Measurements from ENCODE around the gene KCNK6.

DNA sequence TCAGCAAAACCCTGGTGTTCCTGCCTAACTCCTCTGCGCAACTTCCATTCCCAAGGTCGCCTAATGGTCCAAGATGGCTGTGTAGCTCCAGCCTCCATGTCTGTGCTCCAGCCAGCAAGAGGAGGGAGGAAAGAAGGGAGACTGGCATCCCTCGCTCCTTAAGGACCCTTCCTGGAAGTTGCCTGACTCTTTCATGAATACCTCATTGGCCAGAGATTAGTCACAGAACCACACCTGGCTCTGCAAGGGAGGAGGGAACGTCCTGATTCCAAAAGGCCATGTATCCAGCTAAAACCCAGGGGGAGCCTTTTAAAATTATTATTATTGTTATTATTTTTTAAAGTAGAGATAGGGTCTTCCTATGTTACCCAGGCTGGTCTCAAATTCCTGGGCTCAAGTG, 4.8 kb downstream of the KCNK6 start:
- TF ChIP-seq, protein P1, sequence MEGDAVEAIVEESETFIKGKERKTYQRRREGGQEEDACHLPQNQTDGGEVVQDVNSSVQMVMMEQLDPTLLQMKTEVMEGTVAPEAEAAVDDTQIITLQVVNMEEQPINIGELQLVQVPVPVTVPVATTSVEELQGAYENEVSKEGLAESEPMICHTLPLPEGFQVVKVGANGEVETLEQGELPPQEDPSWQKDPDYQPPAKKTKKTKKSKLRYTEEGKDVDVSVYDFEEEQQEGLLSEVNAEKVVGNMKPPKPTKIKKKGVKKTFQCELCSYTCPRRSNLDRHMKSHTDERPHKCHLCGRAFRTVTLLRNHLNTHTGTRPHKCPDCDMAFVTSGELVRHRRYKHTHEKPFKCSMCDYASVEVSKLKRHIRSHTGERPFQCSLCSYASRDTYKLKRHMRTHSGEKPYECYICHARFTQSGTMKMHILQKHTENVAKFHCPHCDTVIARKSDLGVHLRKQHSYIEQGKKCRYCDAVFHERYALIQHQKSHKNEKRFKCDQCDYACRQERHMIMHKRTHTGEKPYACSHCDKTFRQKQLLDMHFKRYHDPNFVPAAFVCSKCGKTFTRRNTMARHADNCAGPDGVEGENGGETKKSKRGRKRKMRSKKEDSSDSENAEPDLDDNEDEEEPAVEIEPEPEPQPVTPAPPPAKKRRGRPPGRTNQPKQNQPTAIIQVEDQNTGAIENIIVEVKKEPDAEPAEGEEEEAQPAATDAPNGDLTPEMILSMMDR (IDR thresholded peaks at IDR 0.05; ENCODE audit: insufficient read depth, low read length) = no peak
- no peak for TF ChIP-seq GABPA (IDR thresholded peaks at IDR 0.05; ENCODE audit: low read depth)
